HepG2 (cell line): ENCODE data around the gene SAPCD2. TPM values are rescaled to one million over a fixed set of nuclear protein-coding genes. Genes with fewer than 3 reads are reported as not detected.

ENCODE experiments used
- ATAC-seq: fragments of 200-7000 bp; cut with Tn5 transposase; 3 replicates; pipeline ENCODE4 v1.9.1; 2020; ENCODE audit warnings: mild to moderate bottlenecking, moderate library complexity
- BruUV-seq: library from RNA; stranded (reverse); fragments of 400-500 nt; replicated peaks from 2 replicates; lab custom pipeline; 2021; lab: Mats Ljungman, UMichigan
- CTCF ChIA-PET: fragments of 300-600 bp; formaldehyde crosslinking; extraction: SDS; loops from one replicate; lab custom pipeline; 2021; ENCODE audit warnings: low total read pairs, inconsistent platforms, low intra/inter-chr PET ratio; lab: Yijun Ruan, JAX
- POLR2A ChIA-PET: fragments of 350-600 bp; sonication (Branson Sonifier 250); formaldehyde crosslinking; loops from one replicate; lab custom pipeline; 2020; ENCODE audit warnings: antibody characterized with exemption, inconsistent platforms; lab: Yijun Ruan, JAX
- DNase-seq: peaks from one replicate; pipeline ENCODE4 v3.0.0-alpha.2; 2015; ENCODE audit warnings: low spot score
- FAIRE-seq: peaks from 3 replicates; lab custom pipeline; 2011; peaks lifted over from hg19 to GRCh38; lab: Jason Lieb, UNC
- H2AFZ ChIP-seq: one replicate; pipeline ENCODE4 v1.6.1; 2011; ENCODE audit warnings: low read length, inconsistent platforms
- H3K27ac ChIP-seq: fragments of 300-600 bp; 3 replicates; pipeline ENCODE4 v1.8.0; 2011; ENCODE audit warnings: mixed run types, mild to moderate bottlenecking, mixed read lengths, low read length, inconsistent platforms; ENCODE audit not compliant: insufficient read depth; ENCODE audit errors: extremely low read length
- H3K27me3 ChIP-seq, 2 experiments: fragments of 200-600 bp in 1 of 2; 2 replicates in 1 of 2; 3 replicates in 1 of 2; pipeline versions ENCODE4 v1.6.0 to v1.8.0; 2011; ENCODE audit warnings: low read length in 2 of 2, mild to moderate bottlenecking in 2 of 2, moderate library complexity in 2 of 2, inconsistent platforms in 1 of 2; ENCODE audit not compliant: insufficient read depth in 2 of 2, control insufficient read depth in 1 of 2
- H3K36me3 ChIP-seq, 2 experiments: fragments of 200-600 bp in 1 of 2; replicated peaks in 1 of 2; 2 replicates in 1 of 2; 3 replicates in 1 of 2; pipeline versions ENCODE4 v1.5.1 to v1.8.0; 2011; ENCODE audit warnings: low read length in 2 of 2, inconsistent platforms in 1 of 2; ENCODE audit not compliant: insufficient read depth in 2 of 2, control insufficient read depth in 1 of 2
- H3K4me1 ChIP-seq: 2 replicates; pipeline ENCODE4 v1.5.1; 2012; ENCODE audit warnings: low read length, inconsistent platforms; ENCODE audit not compliant: insufficient read depth
- H3K4me2 ChIP-seq: 2 replicates; pipeline ENCODE4 v1.6.0; 2011; ENCODE audit warnings: low read depth, low read length, inconsistent platforms
- H3K4me3 ChIP-seq, 3 experiments: fragments of 200-600 bp in 1 of 3; sonication (generic), shearing (Covaris generic) in 1 of 3; replicated peaks in 1 of 3; 2 replicates each; pipeline ENCODE4 v1.5.1; 2011 to 2016; ENCODE audit warnings: low read length in 3 of 3, inconsistent platforms in 2 of 3, low read depth in 2 of 3, mild to moderate bottlenecking in 2 of 3, control low read depth in 1 of 3, mixed read lengths in 1 of 3; ENCODE audit not compliant: insufficient read depth in 1 of 3
- H3K79me2 ChIP-seq: one replicate; pipeline ENCODE4 v1.6.1; 2011; ENCODE audit warnings: low read length, inconsistent platforms; ENCODE audit not compliant: insufficient read depth
- H3K9ac ChIP-seq: 2 replicates; pipeline ENCODE4 v1.6.0; 2011; ENCODE audit warnings: mild to moderate bottlenecking, low read depth, low read length, inconsistent platforms; ENCODE audit not compliant: insufficient read depth
- H3K9me3 ChIP-seq: 2 replicates; pipeline ENCODE4 v1.5.1; 2012; ENCODE audit warnings: mild to moderate bottlenecking, low read length
- H4K20me1 ChIP-seq: 2 replicates; pipeline ENCODE4 v1.6.0; 2011; ENCODE audit warnings: inconsistent platforms, mild to moderate bottlenecking, low read length, moderate library complexity; ENCODE audit not compliant: insufficient read depth
- DMAP1 ChIP-seq: IDR thresholded peaks from 2 replicates; pipeline ENCODE4 v1.6.1; 2016
- HMG20B ChIP-seq: conservative IDR thresholded peaks from 2 replicates; pipeline ENCODE4 v1.6.1; 2016; ENCODE audit warnings: missing genetic modification reagents, missing compliant biosample characterization
- HNRNPL ChIP-seq: fragments of 200-400 bp; formaldehyde crosslinking; IDR thresholded peaks from 2 replicates; pipeline ENCODE4 v1.6.1; 2017; ENCODE audit warnings: mild to moderate bottlenecking, low read depth, low read length
- KLF12 ChIP-seq: sonication (generic); formaldehyde crosslinking; IDR thresholded peaks from 2 replicates; pipeline ENCODE4 v1.4.0; 2020; ENCODE audit warnings: missing genetic modification reagents, borderline replicate concordance
- MYC ChIP-seq: sonication (generic); formaldehyde crosslinking; IDR thresholded peaks from 2 replicates; pipeline ENCODE4 v1.9.0; 2021; ENCODE audit warnings: missing genetic modification reagents, borderline replicate concordance
- NFE2L2 ChIP-seq: fragments of 150-350 bp; IDR thresholded peaks from 2 replicates; pipeline ENCODE4 v1.6.1; 2014; ENCODE audit warnings: low read length
- ONECUT2 ChIP-seq: sonication (generic); formaldehyde crosslinking; IDR thresholded peaks from 2 replicates; pipeline ENCODE4 v1.4.0; 2020; ENCODE audit warnings: missing genetic modification reagents
- PAXIP1 ChIP-seq: sonication (generic); formaldehyde crosslinking; conservative IDR thresholded peaks from 2 replicates; pipeline ENCODE4 v1.4.0; 2020; ENCODE audit warnings: mild to moderate bottlenecking, missing genetic modification reagents, moderate library complexity
- SMAD9 ChIP-seq: sonication (generic); formaldehyde crosslinking; IDR thresholded peaks from 2 replicates; pipeline ENCODE4 v1.5.1; 2020; ENCODE audit warnings: mild to moderate bottlenecking, missing genetic modification reagents
- ZBTB7A ChIP-seq: sonication (generic); formaldehyde crosslinking; IDR thresholded peaks from 2 replicates; pipeline ENCODE4 v1.8.0; 2022; ENCODE audit warnings: mild to moderate bottlenecking, missing genetic modification reagents
- ZFP82 ChIP-seq: sonication (generic); formaldehyde crosslinking; IDR thresholded peaks from 2 replicates; pipeline ENCODE4 v1.5.1; 2020; ENCODE audit warnings: mild to moderate bottlenecking, missing genetic modification reagents, borderline replicate concordance
- ZNF451 ChIP-seq: sonication (generic); formaldehyde crosslinking; IDR thresholded peaks from 2 replicates; pipeline ENCODE4 v1.5.0; 2020; ENCODE audit warnings: mild to moderate bottlenecking, missing genetic modification reagents
- WGBS: methylation state at CpG from one replicate; pipeline ENCODE4 v1.1.6; 2017; ENCODE audit warnings: low lambda C conversion rate; 5-methylcytosine and 5-hydroxymethylcytosine counted together
- in situ Hi-C: cut with HindIII; loops from 2 replicates; pipeline ENCODE4 v1.10.0; 2017; ENCODE audit warnings: low pct_unique_long_range_greater_than_20kb; ENCODE audit not compliant: extremely low pct_ligation_motif_present
- intact Hi-C: fragments of 100-400 bp; cut with micrococcal nuclease; formaldehyde crosslinking; loops from one replicate; pipeline ENCODE4 v1.10.0; 2022; ENCODE audit not compliant: unreplicated experiment
- polyA plus RNA-seq, 8 experiments: library from polyadenylated mRNA; depleted of rRNA in 3 of 8; stranded (reverse) in 7 of 8; unstranded in 1 of 8; fragments of >200 nt; fragmentation: Illumina TruSeq in 4 of 8; extraction: Trizol in 4 of 8; gene quantifications; 2 replicates each; pipeline versions ENCODE4 v1.2.1 to v1.2.3, GENCODE V29; 2011 to 2016; ENCODE audit warnings: low read depth in 4 of 8, missing spikeins in 1 of 8, mixed read lengths in 1 of 8; ENCODE audit not compliant: insufficient read depth in 1 of 8
- total RNA-seq, 5 experiments: library from RNA; depleted of rRNA; stranded (reverse); fragments of >200 nt; fragmentation: Illumina TruSeq; extraction: Trizol; gene quantifications; 2 replicates each; pipeline ENCODE4 v1.2.3, GENCODE V29; 2016; ENCODE audit warnings: low read depth in 1 of 5
- TF ChIP-seq, protein P1 (sequence below): sonication (generic); formaldehyde crosslinking; IDR thresholded peaks from 2 replicates; pipeline ENCODE4; 2020; ENCODE audit warnings: missing genetic modification reagents, mild to moderate bottlenecking, borderline replicate concordance
- TF ChIP-seq, protein P2 (sequence below): sonication (generic); formaldehyde crosslinking; IDR thresholded peaks from 2 replicates; pipeline ENCODE4 v1.9.0; 2021; ENCODE audit warnings: missing genetic modification reagents, mild to moderate bottlenecking, borderline replicate concordance

SAPCD2 gene
- total and polyA plus RNA-seq, 2 of the 13 experiments (the other 11 are each of a cell fraction or from before 2014, with no cell fraction given), result 21.9 to 42.8 TPM

- in situ Hi-C loops, result no loop called here
- no peaks in the 10 kb centered on the region for H3K9me3 ChIP-seq
- no peak for FAIRE-seq
- no peak overlapping the region for H3K9ac ChIP-seq
- no peak overlapping the region for H3K4me3 ChIP-seq
- ATAC-seq, result no peak
- peaks cover 9 to 16% of the 10 kb centered on the region in 2 experiments; a peak in 4 of 5 replicates for H3K36me3 ChIP-seq
- BruUV-seq, result no TSS peak
- WGBS, result 90% methylated on average over 12 of the region's 16 CpGs
- peaks cover 42% of the 10 kb centered on the region for H3K4me1 ChIP-seq
- intact Hi-C loops, result no loop called here
- no peak overlapping the region for H3K4me2 ChIP-seq
- no peaks in the 10 kb centered on the region; a peak in 1 of 5 replicates for H3K27me3 ChIP-seq
- POLR2A ChIA-PET, result interaction anchor here (1.3 to 6.4 kb wide), 3 partner anchors 12 to 158 kb away, joined by 5 to 105 read pairs (median 6); partner anchors contain the start of genes SAPCD2 and TUBB4B
- H4K20me1 ChIP-seq, result no peaks in the 10 kb centered on the region
- H2AFZ ChIP-seq, result no peak overlapping the region
- CTCF ChIA-PET, result no interaction called here
- no peak for DNase-seq
- no peak overlapping the region for H3K27ac ChIP-seq
- H3K79me2 ChIP-seq, result peaks cover under 1% of the 10 kb centered on the region
- TF ChIP-seq NFE2L2 (no peak), ONECUT2 (no peak), HNRNPL (no peak), ZFP82 (CRISPR knock-in tag) (no peak), DMAP1 (CRISPR knock-in tag) (no peak), SMAD9 (CRISPR knock-in tag) (no peak), HMG20B (no peak), MYC (CRISPR knock-in tag) (no peak), ZNF451 (CRISPR knock-in tag) (no peak), KLF12 (CRISPR knock-in tag) (no peak), ZBTB7A (no peak), PAXIP1 (CRISPR knock-in tag) (no peak)
- TF ChIP-seq, protein P1, sequence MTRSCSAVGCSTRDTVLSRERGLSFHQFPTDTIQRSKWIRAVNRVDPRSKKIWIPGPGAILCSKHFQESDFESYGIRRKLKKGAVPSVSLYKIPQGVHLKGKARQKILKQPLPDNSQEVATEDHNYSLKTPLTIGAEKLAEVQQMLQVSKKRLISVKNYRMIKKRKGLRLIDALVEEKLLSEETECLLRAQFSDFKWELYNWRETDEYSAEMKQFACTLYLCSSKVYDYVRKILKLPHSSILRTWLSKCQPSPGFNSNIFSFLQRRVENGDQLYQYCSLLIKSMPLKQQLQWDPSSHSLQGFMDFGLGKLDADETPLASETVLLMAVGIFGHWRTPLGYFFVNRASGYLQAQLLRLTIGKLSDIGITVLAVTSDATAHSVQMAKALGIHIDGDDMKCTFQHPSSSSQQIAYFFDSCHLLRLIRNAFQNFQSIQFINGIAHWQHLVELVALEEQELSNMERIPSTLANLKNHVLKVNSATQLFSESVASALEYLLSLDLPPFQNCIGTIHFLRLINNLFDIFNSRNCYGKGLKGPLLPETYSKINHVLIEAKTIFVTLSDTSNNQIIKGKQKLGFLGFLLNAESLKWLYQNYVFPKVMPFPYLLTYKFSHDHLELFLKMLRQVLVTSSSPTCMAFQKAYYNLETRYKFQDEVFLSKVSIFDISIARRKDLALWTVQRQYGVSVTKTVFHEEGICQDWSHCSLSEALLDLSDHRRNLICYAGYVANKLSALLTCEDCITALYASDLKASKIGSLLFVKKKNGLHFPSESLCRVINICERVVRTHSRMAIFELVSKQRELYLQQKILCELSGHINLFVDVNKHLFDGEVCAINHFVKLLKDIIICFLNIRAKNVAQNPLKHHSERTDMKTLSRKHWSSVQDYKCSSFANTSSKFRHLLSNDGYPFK (CRISPR knock-in tag), result no peak
- TF ChIP-seq, protein P2, sequence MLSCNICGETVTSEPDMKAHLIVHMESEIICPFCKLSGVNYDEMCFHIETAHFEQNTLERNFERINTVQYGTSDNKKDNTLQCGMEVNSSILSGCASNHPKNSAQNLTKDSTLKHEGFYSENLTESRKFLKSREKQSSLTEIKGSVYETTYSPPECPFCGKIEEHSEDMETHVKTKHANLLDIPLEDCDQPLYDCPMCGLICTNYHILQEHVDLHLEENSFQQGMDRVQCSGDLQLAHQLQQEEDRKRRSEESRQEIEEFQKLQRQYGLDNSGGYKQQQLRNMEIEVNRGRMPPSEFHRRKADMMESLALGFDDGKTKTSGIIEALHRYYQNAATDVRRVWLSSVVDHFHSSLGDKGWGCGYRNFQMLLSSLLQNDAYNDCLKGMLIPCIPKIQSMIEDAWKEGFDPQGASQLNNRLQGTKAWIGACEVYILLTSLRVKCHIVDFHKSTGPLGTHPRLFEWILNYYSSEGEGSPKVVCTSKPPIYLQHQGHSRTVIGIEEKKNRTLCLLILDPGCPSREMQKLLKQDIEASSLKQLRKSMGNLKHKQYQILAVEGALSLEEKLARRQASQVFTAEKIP (CRISPR knock-in tag), result no peak
Observed at GRCh38 chr9:137082222-137082924, 12.0 kb upstream of the SAPCD2 start.
